HG03060 (cell line): ENCODE results near the gene CDY1B.
"Not testable (repeated sequence)": the region's sequence is repeated elsewhere in the genome, so short reads cannot be mapped to it uniquely, and the experiment has no call there.

Experiments
- ATAC-seq: cut with Tn5 transposase; IDR thresholded peaks from one replicate; pipeline ENCODE4 v1.9.1; 2021; ENCODE audit warnings: low read depth, moderate number of reproducible peaks; ENCODE audit not compliant: unreplicated experiment

The CDY1B gene, protein sequence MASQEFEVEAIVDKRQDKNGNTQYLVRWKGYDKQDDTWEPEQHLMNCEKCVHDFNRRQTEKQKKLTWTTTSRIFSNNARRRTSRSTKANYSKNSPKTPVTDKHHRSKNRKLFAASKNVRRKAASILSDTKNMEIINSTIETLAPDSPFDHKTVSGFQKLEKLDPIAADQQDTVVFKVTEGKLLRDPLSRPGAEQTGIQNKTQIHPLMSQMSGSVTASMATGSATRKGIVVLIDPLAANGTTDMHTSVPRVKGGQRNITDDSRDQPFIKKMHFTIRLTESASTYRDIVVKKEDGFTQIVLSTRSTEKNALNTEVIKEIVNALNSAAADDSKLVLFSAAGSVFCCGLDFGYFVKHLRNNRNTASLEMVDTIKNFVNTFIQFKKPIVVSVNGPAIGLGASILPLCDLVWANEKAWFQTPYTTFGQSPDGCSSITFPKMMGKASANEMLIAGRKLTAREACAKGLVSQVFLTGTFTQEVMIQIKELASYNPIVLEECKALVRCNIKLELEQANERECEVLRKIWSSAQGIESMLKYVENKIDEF

DNA sequence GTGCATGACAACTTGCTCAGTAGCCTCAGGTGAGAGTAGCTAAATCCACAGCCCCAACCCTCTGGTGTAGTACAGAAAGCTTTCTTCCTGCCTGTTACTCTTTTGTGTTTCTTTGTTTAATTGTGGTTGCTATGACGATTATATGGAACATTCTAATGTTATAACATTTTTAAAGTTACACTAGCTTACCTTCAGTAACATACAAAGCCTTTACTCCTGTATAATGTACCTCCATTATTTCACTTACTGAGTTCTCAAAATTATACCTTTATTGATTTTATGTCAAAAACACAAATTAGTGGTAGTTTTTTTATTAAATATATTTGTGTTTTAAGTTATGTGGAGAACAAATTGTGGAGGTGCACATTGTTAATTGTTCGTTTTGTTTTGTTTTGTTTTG is at the start of gene CDY1B:
Gene CDY1B, minus strand, starts transcription at position 101 of the 400 bp plus-strand sequence. CDS start 331 bp downstream, outside the sequence.
- ATAC-seq = not testable (repeated sequence)

DNA sequence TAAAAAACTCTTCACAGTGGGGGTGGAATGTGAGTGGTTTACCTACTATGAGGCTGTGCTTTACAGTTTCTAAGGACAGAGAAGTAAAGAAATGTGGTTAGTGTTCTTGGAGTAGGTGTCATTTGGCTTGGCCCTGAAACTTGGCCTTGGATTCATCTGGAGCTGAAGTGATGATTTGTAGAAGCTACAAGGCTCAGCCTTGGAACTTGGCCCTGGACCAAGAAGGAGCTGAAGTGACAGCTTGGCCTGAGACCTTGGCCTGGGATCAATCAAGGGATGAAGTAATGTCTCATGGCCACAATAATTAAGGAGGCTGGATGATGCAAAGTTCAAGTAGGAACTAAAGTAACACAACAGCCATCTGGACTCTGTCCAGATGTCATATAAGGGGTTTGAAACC is 1.7 kb upstream of the CDY1B start:
- ATAC-seq = not testable (repeated sequence)

DNA sequence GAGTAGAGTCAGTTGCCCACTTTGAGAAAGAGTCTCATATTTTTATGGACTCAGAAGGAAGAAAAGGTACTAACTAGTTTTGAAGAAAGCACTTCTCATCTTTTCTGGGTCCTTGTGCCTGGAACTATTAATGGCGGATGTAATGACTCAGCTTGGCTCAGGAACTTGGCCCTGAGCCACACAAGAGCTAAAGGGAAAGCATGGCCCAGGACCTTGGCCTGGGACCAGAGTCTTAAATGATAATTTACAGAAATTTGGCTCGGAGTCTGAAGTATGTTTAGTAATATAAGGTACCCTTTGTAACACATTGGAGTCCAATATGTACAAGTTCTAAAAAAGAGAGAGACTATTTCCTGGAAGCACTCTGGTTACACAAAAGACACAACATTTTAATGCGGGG is 4.6 kb downstream of the CDY1B start:
- ATAC-seq = not testable (repeated sequence)

DNA sequence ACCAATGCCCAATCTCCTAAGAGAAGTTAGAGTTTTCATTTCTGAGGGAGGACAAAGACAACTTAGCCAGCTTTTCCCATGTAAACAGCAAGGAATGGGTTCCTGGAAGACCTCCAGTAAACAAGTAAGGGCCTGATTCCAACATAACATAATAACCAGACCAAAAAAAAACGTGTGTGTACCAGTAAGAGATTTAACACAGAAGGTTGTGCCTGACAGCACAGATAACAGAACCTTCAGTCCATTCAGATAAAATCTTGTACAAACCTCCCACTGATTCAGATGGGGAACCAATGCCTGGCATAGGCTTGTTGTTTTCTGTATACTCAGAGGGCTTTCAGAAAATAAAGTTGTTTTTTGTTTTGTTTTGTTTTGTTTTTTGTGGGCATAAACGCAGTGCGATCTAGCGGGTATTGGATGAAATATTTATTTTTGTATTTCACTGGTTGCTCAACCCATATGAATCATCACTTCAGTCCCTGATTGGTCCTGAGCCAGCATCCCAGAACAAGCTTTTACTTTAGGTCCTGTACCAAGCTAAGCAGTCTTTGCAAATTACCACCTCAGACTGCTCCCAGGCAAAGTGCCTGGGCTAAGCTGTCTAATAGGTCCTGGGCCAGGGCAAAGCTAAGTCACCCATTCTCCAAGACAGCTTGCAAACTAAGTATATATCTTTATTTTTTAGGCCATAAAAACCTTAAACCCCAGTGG is 8.7 kb downstream of the CDY1B start:
- ATAC-seq = not testable (repeated sequence)

DNA sequence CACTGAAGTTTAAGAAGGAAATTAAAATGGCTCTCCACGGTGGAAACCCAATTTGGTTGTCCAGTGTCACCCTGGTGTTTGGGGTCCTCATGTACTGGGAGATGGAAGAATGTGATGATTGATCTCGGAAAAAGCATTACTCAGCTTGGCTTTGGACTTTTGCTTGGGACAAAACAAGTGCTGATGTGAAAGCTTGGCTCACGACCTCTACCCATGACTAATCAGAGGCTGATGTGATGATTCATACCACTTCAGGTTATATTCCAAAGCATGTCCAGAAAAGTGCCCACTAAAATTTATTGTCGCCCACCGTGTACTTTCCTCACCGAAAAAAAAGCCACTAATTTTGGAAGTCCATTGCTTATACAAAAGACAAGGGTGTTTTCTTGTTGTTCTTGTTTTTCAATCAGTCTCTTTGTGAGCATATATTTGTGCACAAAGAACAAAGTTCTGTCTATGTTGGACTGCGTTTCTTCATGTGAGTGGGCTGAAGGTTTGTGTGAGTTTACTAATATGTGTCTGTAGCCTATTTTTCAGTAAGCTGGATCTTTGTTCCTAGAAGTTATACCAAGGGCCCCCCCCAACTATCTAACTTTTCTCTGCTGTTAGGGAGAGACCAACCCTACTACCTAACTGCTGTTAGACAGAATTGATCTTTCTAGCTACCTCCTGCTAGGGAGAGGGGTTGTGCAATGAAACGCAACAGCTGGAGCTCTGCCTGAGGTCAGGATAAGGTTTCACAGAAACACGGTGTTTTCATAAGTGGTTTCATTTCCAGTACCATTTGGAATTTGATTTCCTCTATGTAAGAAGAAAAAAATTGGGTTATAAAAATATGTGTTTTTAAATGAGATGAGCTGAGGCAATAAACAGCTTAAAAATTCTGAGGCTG is 21.4 kb downstream of the CDY1B start:
- not testable (repeated sequence) for ATAC-seq
